Esophagus muscularis mucosa (tissue), 4 donors: ENCODE results near the gene ZNF423. TPM values are rescaled to one million over a fixed set of nuclear protein-coding genes. Genes with fewer than 3 reads are reported as not detected.
A peak's percentile ranks its signal among the peaks of the same experiment; 100 is the strongest.

Experiments used
- DNase-seq: peaks from one replicate; pipeline ENCODE4 v3.0.0-alpha.2; 2017; ENCODE audit errors: extremely low spot score
- H3K27ac ChIP-seq, 4 donors: fragments of 200-600 bp; sonication (generic); replicated peaks in 1 of 4; 1 replicate in 3 of 4; 2 replicates in 1 of 4; pipeline ENCODE4 v1.5.1; 2016 to 2019; ENCODE audit warnings: mild to moderate bottlenecking in 1 of 4
- H3K27me3 ChIP-seq, 4 donors: fragments of 200-600 bp; sonication (generic); one replicate each; pipeline versions ENCODE4 v1.5.1 to v1.6.0; 2016 to 2019
- H3K36me3 ChIP-seq, 4 donors: fragments of 200-600 bp; sonication (generic); one replicate each; pipeline ENCODE4 v1.5.1; 2016 to 2019
- H3K4me1 ChIP-seq, 4 donors: fragments of 200-600 bp; sonication (generic); one replicate each; pipeline ENCODE4 v1.5.1; 2016 to 2019
- H3K4me3 ChIP-seq, 4 donors: fragments of 200-600 bp; sonication (generic); 1 replicate in 2 of 4; 2 replicates in 2 of 4; pipeline ENCODE4 v1.5.1; 2016 to 2019; ENCODE audit warnings: mild to moderate bottlenecking in 4 of 4, moderate library complexity in 1 of 4
- H3K9me3 ChIP-seq, 4 donors: fragments of 200-600 bp; sonication (generic); 1 replicate in 3 of 4; 2 replicates in 1 of 4; pipeline ENCODE4 v1.5.1; 2016 to 2019
- EP300 ChIP-seq: sonication (generic); formaldehyde crosslinking; IDR thresholded peaks from one replicate; pipeline ENCODE4 v1.6.1; 2017; ENCODE audit warnings: antibody characterized with exemption
- POLR2A ChIP-seq: fragments of 450-650 bp; IDR thresholded peaks from one replicate; pipeline ENCODE4 v1.6.1; 2017; ENCODE audit warnings: antibody characterized with exemption, moderate library complexity, mild to moderate bottlenecking, low read depth
- POLR2AphosphoS5 ChIP-seq, 2 donors: sonication (generic); formaldehyde crosslinking; IDR thresholded peaks; one replicate each; pipeline ENCODE4 v1.6.1; 2017; ENCODE audit warnings: antibody characterized with exemption in 2 of 2
- WGBS: methylation state at CpG from one replicate; pipeline ENCODE4 v1.1.5; 2018; 5-methylcytosine and 5-hydroxymethylcytosine counted together
- intact Hi-C: fragments of 100-400 bp; cut with DNase I; formaldehyde crosslinking; loops from one replicate; pipeline ENCODE4 v1.15.1; 2023
- total RNA-seq, 4 donors: library from RNA; depleted of rRNA; stranded (reverse); fragments of >200 nt; gene quantifications; one replicate each; pipeline versions ENCODE4 v1.1.0 to v1.2.1, GENCODE V29; 2016
- TF ChIP-seq, protein P1 (sequence below), 3 experiments: fragments of 200-600 bp in 2 of 3; fragments of 450-650 bp in 1 of 3; sonication (generic) in 2 of 3; IDR thresholded peaks; one replicate each; pipeline ENCODE4 v1.5.1; 2017 to 2019; ENCODE audit warnings: antibody characterized with exemption in 3 of 3, mild to moderate bottlenecking in 2 of 3, moderate library complexity in 1 of 3

Gene ZNF423
- total RNA-seq, 4 donors from 2014 or later, result 8.7 to 22.5 (median 10.3) TPM

DNA sequence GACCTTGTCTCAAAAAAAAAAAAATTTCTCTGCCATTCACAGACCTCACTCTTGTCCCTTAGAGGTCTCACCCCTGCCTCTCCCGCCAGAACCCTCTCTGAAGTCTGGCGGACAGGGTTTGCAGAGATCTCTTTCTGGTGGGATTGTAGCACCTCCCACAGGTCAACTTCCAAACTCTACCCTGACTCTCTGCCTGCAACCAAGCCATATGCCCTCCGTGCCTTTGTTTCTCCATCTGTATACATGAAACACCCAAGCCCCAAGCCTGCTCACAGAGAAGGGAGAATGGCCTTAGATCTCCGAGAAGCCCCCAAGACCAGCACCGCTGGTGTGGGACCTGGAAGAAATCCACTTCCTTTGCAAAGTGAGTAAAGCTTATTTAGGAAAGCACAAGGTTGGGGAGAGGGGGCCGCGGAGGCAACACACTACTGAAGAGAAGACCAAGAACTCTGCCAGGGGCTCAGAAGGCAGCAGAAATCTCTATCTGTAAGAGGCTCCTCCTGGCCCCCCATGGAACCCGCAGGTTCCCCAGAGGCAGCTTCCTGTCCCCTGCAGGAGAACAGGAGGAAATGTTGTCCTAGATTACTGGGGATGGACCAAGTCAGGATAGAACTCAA is 262.4 kb downstream of the ZNF423 start:
- Histone ChIP-seq H3K4me3 (no peak overlapping the region), H3K36me3 (no peaks in the 10 kb centered on the region), H3K9me3 (no peaks in the 10 kb centered on the region), H3K27me3 (no peaks in the 10 kb centered on the region), H3K27ac (no peak overlapping the region), H3K4me1 (peaks cover 3 to 37% (median 26%) of the 10 kb centered on the region in 4 donors)
- 76% methylated on average over 8 of the region's 8 CpGs for WGBS
- intact Hi-C loops, result loop anchor here (5.0 kb wide), 2 partner anchors 101 to 186 kb away; no protein-coding TSS in a partner anchor
- TF ChIP-seq, protein P1, sequence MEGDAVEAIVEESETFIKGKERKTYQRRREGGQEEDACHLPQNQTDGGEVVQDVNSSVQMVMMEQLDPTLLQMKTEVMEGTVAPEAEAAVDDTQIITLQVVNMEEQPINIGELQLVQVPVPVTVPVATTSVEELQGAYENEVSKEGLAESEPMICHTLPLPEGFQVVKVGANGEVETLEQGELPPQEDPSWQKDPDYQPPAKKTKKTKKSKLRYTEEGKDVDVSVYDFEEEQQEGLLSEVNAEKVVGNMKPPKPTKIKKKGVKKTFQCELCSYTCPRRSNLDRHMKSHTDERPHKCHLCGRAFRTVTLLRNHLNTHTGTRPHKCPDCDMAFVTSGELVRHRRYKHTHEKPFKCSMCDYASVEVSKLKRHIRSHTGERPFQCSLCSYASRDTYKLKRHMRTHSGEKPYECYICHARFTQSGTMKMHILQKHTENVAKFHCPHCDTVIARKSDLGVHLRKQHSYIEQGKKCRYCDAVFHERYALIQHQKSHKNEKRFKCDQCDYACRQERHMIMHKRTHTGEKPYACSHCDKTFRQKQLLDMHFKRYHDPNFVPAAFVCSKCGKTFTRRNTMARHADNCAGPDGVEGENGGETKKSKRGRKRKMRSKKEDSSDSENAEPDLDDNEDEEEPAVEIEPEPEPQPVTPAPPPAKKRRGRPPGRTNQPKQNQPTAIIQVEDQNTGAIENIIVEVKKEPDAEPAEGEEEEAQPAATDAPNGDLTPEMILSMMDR (IDR thresholded peaks at IDR 0.05), result no peak
- TF ChIP-seq POLR2A (no peak), EP300 (no peak), POLR2AphosphoS5 (IDR thresholded peaks at IDR 0.05) (no peak)
- DNase-seq, result no peak

DNA sequence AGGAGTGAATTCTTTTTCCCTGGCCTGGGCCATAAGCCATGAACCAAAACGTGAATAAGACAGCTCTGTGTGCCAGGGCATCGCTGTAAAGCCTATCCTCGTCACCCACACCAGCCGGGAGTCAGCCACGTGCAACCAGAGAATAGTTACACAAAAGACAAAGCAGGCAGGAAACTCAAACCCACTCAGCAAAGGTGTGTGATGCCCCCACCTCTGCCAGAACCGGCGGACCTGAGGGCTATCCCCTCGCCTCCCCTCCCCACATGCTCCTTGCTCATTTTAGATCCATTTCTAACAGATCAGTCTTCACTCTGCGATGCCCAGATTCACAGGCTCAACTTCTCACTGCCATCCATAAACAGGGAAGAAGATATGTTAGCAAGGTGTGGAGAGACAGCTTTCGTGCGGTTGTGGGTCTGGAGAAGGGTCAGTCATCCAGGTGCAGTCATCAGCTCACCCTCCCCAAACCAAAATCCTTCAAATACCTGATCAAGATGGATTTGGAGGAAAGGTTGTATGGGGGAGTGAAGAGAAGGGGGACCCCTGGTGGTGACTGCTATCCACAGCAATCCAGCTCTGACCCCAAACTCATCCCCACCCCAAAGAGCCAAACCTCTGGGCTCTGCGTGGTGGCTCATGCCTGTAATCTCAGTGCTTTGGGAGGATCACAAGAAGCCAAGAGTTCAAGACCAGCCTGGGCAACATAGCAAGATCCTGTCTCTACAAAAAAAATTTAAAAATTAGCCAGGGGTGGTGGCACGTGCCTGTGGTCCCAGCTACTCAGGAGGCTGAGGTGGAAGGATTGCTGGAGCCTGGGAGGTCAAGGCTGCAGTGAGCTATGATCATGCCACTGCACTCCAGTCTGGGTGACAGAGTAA is 263.1 kb downstream of the ZNF423 start:
- no peak for TF ChIP-seq EP300
- TF ChIP-seq, protein P1 (IDR thresholded peaks at IDR 0.05), result peak; percentile 57 to 84 (median 58)
- TF ChIP-seq POLR2A, result no peak
- intact Hi-C loops, result loop anchor here (5.0 kb wide), 2 partner anchors 100 to 185 kb away; no protein-coding TSS in a partner anchor
- no peak for DNase-seq
- H3K27me3 ChIP-seq, result no peaks in the 10 kb centered on the region
- H3K4me1 ChIP-seq, result peaks cover 3 to 31% (median 28%) of the 10 kb centered on the region in 4 donors
- no peaks in the 10 kb centered on the region for H3K36me3 ChIP-seq
- H3K27ac ChIP-seq, result no peak overlapping the region
- no peaks in the 10 kb centered on the region for H3K9me3 ChIP-seq
- 55% methylated on average over 12 of the region's 13 CpGs for WGBS
- no peak overlapping the region for H3K4me3 ChIP-seq

DNA sequence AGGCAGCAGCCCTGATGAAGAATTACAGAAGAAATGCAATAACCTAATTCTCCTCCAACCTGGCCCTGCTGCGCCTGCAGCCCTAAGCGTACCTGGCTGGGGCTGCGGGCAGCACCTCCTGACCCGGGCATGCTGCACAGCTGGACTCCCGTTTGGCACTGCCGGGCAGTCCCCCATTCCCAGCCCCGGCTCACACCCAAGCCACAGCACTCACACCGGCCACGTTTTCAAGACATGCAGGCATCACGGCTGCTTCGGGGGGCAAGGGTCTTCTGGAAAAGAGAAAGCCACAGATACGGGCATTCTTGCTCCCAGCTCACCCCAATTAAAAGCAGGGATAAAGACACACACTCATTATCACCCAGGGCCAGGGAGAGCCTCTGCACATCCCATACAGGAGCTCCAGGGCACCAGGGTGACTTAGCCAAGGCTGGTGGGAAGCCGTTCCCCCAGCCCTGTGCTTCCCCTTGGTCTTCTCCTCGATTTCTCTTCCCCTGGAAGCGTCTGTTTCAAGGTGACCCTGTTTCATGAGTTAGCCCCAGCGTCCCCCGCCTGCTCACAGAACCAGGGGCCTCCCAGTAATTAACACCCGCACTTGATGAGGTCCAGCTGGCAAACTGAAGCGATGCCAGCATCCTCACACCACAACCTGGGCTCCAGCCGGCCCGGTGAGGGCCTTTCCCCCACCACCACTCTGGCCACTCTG is 265.6 kb downstream of the ZNF423 start:
- 87% methylated on average over 17 of the region's 21 CpGs for WGBS
- DNase-seq, result no peak
- Histone ChIP-seq H3K4me3 (no peak overlapping the region), H3K27ac (no peak overlapping the region), H3K36me3 (no peaks in the 10 kb centered on the region), H3K4me1 (peaks cover 0 to 32% (median 25%) of the 10 kb centered on the region in 4 donors), H3K9me3 (no peaks in the 10 kb centered on the region), H3K27me3 (no peaks in the 10 kb centered on the region)
- TF ChIP-seq EP300 (no peak), POLR2A (no peak), POLR2AphosphoS5 (IDR thresholded peaks at IDR 0.05) (no peak)
- TF ChIP-seq, protein P1 (IDR thresholded peaks at IDR 0.05), result no peak
- intact Hi-C loops, result loop anchor here (5.0 kb wide), 2 partner anchors 98 to 183 kb away; no protein-coding TSS in a partner anchor

DNA sequence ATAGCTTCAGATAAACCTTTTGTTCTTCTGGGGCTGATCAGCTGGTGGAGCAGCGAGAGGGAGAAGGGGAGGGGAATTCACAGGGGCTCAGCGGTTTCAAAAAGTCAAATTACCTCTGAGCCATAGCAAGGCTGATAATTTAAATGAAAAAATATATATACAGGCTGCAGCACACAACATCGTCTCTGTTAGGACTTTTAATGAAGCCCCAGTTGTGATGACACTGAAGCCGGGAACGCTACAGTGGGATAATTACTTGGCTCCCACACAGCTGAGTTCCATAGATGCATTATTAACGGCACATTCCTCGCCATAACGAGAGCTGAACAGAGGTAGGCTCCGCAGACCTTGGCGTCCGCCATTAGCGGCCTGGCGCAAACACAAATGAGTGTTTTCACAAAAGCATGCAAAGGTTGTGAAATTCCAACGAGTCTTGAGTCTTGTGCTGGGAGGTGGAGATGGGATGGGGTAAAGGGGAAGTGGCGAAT is 266.3 kb downstream of the ZNF423 start:
- H3K4me1 ChIP-seq, result peaks cover 0 to 25% (median 20%) of the 10 kb centered on the region in 4 donors
- DNase-seq, result no peak
- no peak overlapping the region for H3K4me3 ChIP-seq
- no peaks in the 10 kb centered on the region for H3K27me3 ChIP-seq
- intact Hi-C loops, result loop anchor here (5.0 kb wide), 2 partner anchors 97 to 182 kb away; no protein-coding TSS in a partner anchor
- H3K9me3 ChIP-seq, result no peaks in the 10 kb centered on the region
- H3K36me3 ChIP-seq, result no peaks in the 10 kb centered on the region
- TF ChIP-seq POLR2AphosphoS5 (IDR thresholded peaks at IDR 0.05) (no peak), POLR2A (no peak), EP300 (no peak)
- TF ChIP-seq, protein P1 (IDR thresholded peaks at IDR 0.05), result no peak
- 80% methylated on average over 13 of the region's 15 CpGs for WGBS
- H3K27ac ChIP-seq, result no peak overlapping the region
